MM.1S (cell line): ENCODE measurements around the gene RHBG.

Experiments used
- EZH2phosphoT487 ChIP-seq: fragments of 300-600 bp; sonication (generic); IDR thresholded peaks from 2 replicates; pipeline ENCODE4 v1.6.1; 2018; ENCODE audit warnings: antibody characterized with exemption, low read length
- TF ChIP-seq, protein P1 (sequence below): fragments of 300-600 bp; sonication (generic); IDR thresholded peaks from 2 replicates; pipeline ENCODE4 v1.5.1; 2016; ENCODE audit warnings: antibody characterized with exemption, low read length, mixed read lengths

DNA sequence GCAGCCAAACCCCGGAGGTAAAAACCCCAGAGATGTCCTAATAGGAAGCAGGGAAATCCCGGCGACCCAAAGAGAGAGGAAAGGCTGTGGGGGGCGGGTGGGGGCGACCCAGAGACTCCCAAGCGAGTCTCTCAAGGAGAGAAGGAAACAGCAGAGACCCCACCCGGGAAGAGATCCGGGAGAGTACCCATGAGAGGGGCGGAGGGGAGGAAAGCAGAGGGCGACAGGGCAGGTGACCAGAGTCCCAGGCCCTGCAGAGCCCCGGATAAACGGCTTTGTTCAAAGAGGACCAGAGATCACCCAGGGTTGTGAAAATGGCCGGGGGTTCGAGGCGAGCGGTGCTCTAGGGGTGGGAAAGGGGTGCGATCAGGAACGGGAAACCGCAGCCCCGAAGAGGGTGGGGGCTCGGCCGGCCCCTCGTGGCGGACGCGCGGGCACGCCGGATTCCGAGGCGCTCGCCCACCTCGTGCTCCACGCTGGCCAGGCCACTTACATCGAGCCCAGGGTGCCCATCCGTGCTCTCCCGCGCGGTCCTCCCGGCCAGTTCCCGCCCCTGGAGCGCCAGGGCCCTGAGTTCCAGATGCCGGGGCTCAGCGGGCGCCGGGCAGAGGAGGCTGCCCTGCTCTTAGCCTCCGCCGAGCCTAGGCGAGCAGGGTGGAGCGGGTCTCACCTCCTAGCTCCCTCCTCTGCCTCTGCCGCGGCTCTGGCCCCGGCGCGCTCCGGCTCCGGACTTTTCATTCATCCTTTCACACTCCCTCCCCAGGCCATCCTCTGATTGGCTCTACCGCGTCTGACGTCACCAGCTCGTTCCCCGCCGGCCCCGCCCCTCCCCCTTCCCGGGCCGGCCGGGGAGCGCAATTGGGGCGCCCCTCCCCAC is 52.3 kb downstream of the RHBG start:
- TF ChIP-seq, protein P1, sequence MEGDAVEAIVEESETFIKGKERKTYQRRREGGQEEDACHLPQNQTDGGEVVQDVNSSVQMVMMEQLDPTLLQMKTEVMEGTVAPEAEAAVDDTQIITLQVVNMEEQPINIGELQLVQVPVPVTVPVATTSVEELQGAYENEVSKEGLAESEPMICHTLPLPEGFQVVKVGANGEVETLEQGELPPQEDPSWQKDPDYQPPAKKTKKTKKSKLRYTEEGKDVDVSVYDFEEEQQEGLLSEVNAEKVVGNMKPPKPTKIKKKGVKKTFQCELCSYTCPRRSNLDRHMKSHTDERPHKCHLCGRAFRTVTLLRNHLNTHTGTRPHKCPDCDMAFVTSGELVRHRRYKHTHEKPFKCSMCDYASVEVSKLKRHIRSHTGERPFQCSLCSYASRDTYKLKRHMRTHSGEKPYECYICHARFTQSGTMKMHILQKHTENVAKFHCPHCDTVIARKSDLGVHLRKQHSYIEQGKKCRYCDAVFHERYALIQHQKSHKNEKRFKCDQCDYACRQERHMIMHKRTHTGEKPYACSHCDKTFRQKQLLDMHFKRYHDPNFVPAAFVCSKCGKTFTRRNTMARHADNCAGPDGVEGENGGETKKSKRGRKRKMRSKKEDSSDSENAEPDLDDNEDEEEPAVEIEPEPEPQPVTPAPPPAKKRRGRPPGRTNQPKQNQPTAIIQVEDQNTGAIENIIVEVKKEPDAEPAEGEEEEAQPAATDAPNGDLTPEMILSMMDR = no peak
- TF ChIP-seq EZH2phosphoT487 = no peak
